Fibroblast of skin of right quadriceps (primary cell): ENCODE data around the gene DNAJC5G.

Source experiments
- DNase-seq: peaks from one replicate; pipeline ENCODE4 v3.0.0-alpha.2; 2013

DNAJC5G gene

GRCh38 chr2:27275211-27276150 lies at the start of gene DNAJC5G:
TSS of gene DNAJC5G (plus strand) at chr2:27275433. CDS start at chr2:27276729, 1,296 bp downstream.
- no peak for DNase-seq

- DNase-seq: no peak
Measured at GRCh38 chr2:27225526-27225925, 49.7 kb upstream of the DNAJC5G start.

- DNase-seq: no peak
Measured at GRCh38 chr2:27227501-27227900, 47.7 kb upstream of the DNAJC5G start.

- DNase-seq: no peak
Measured at GRCh38 chr2:27231921-27232320, 43.3 kb upstream of the DNAJC5G start.

GRCh38 chr2:27233341-27233740 lies 41.9 kb upstream of the DNAJC5G start:
- no peak for DNase-seq

GRCh38 chr2:27236136-27236535 lies 39.1 kb upstream of the DNAJC5G start:
- no peak for DNase-seq

GRCh38 chr2:27236626-27237025 lies 38.6 kb upstream of the DNAJC5G start:
- DNase-seq: no peak

GRCh38 chr2:27237341-27237945 lies 37.8 kb upstream of the DNAJC5G start:
- no peak for DNase-seq

GRCh38 chr2:27238976-27239375 lies 36.3 kb upstream of the DNAJC5G start:
- no peak for DNase-seq

GRCh38 chr2:27240406-27240805 lies 34.8 kb upstream of the DNAJC5G start:
- no peak for DNase-seq

GRCh38 chr2:27241761-27242613 lies 33.2 kb upstream of the DNAJC5G start:
- DNase-seq: no peak

- DNase-seq: no peak
Measured at GRCh38 chr2:27242614-27242951, 32.6 kb upstream of the DNAJC5G start.

GRCh38 chr2:27243391-27244130 lies 31.7 kb upstream of the DNAJC5G start:
- DNase-seq: no peak

- no peak for DNase-seq
Measured at GRCh38 chr2:27245116-27245515, 30.1 kb upstream of the DNAJC5G start.

GRCh38 chr2:27245626-27246025 lies 29.6 kb upstream of the DNAJC5G start:
- no peak for DNase-seq

GRCh38 chr2:27247893-27248292 lies 27.3 kb upstream of the DNAJC5G start:
- DNase-seq: no peak

GRCh38 chr2:27249159-27249890 lies 25.9 kb upstream of the DNAJC5G start:
- no peak for DNase-seq

- peak; percentile 23 for DNase-seq
Measured at GRCh38 chr2:27249891-27250651, 25.2 kb upstream of the DNAJC5G start.

GRCh38 chr2:27250652-27251379 lies 24.4 kb upstream of the DNAJC5G start:
- DNase-seq: no peak

GRCh38 chr2:27251766-27252165 lies 23.5 kb upstream of the DNAJC5G start:
- no peak for DNase-seq
